Activated naive CD8-positive, alpha-beta T cell treated with anti-CD3 and anti-CD28 coated beads, Interleukin-2, amount 50 U/mL, for 16 hours (primary cell): ENCODE results near the gene TIMP3.

ENCODE experiments used
- DNase-seq: peaks from one replicate; pipeline ENCODE4 v3.0.0-alpha.2; 2020; ENCODE audit warnings: low read depth, low spot score

The TIMP3 gene

DNA sequence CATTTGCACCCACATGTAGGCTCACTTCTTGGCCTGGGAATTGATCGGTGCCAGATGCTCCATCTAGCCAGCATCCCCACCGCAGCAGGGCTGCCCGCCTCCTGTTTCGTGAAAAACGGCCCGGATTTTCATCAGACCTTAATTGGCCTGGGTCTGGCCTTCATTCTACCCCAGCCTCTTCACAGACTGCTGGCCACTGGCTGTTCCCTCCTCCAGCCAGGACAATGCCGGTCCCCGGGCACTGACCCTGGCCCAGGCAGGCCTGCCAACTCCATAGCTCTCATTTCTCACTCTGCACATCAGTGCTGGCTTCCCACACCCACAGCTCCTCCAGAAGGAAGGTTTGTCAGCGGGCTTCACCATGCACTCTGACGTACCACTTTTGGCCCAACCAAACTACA, 27.9 kb downstream of the TIMP3 start:
- DNase-seq = no peak

DNA sequence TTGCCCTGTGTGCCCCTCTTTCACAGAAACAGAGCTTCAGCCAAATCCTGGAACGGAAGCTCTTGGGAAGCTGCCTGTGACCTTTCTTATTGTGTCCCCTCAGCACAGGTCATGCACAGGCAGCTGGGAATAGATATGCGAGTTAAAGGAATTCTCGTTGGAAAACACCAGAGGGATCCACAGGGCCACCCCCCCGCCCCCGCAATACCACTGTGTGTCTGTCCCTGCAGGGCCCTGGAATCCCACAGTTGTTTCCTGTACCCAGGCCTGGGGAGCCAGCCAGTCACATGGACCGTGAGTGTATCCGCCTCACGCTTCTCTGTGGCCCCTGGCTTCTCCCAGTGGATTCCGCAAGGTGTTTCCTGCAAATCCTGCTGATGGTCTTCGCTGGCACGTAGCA, 29.0 kb downstream of the TIMP3 start:
- no peak for DNase-seq

DNA sequence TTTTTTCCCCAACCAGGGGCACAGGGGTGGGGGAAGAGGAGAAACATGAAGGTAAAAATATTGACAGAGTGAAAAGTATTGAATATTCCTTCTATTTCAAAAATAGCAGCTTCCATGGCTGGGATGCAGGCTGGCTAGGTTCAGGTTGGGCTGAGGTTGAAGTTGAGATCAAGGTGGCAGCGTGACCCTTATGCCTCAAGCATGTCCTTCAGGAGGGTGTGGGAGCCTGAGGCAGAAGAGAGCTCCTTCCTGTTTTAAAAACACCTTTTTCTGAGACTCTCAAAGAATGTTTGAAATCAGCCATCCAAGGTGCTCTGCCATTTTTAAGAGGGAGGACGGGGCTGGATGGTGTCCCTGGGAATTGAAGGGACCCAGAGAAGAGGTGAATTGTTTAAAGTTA, 29.5 kb downstream of the TIMP3 start:
- DNase-seq = no peak

- DNase-seq = no peak
These were observed 30.1 kb downstream of the TIMP3 start for GRCh38 chr22:32831584-32831983.

DNA sequence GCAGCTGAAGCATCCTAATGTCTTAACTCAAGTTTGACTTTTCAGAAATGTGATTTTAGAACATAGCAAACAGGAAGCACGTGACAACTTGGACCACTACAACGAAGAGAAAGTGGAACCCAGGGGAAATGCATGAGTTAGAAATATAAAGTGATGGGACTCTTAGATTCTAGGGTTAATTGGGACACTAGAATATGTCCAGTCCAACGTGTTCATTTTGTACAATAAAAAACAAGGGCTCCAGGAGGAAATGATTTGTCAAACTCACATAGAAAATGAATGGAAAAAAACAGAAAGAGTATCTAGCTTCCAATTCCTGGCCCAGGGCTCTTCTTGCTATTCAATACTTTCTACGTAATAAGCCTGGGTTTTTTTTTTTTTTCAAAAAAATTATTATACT, 30.7 kb downstream of the TIMP3 start:
- DNase-seq = no peak

- no peak for DNase-seq
These were observed 35.0 kb downstream of the TIMP3 start for GRCh38 chr22:32836280-32837123.

- DNase-seq = no peak
These were observed 35.6 kb downstream of the TIMP3 start for GRCh38 chr22:32837142-32837541.

GRCh38 chr22:32837803-32838202, 36.3 kb downstream of the TIMP3 start:
- DNase-seq = no peak

DNA sequence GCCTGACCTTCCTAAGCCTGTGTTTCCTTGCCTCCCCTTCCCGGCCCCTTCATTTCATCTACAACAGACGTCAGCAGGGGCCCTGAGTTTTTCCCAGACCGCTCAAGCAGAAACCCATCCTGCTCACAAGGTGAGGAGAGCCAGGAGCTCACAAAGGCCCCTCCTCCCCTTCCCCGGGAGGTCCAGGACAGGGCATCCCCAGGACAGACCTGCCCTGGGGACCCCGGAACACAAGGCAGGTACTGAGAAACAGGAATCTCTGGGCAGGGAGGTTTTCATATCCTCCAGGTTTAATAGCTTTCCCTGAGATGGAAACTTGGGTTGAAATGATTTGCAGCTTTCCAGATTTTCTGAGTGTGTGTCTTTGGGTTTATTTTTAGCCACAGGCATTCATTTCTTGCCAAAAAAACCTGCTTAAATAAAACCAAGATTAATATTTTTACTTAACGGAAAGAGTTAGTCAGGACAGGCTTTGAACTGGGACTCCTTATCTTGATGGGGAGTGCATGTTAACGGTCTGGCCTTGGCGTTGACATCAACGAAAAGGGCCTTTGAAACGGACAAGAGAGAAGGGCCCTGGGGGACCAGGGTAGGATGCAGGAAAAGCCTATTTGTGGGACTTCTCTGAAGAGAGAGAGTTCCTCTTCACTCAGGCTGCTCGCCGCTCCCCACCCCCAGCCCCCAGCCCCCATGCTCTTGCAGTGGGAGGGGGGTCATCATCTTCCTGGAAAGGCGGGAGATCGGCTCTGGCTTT, 38.5 kb downstream of the TIMP3 start:
- DNase-seq = no peak

DNA sequence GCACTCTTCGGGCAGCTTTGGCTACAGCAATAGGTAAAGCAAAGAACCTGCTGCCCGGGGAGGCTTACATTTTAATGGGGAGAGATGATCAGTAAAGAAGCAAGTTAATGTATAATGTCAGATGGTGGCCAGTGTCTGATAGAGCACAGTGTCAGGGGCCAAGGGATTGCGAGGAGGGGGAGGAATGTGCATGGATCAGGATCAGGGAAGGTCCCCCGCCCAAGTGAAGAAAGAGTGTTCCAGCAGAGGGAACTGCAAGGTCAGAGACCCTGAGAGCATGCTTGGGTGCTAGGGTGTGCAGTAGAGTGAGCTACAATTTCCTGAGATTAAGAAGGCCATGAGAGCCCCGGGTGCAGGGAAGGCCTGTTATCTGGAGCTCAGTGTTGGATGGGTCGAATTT, 39.7 kb downstream of the TIMP3 start:
- no peak for DNase-seq

DNA sequence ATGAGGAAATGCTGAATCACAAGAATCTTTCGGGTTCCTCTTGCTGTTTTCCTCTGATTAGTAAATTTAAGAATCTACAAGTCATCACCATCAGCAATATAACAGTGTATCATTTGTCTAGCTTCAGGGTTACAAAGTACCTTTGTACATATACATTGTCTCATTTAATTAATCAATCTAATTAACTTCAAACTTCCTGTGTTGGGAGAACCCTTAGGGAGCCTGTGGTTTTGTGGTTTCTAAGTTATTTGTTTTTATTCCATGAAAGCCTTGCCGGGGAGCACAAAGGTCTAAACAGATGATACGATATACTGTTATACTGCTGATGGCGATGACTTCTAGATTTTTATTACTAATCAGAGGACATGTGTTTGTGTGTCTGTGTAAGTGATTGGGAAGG, 41.0 kb downstream of the TIMP3 start:
- no peak for DNase-seq

DNA sequence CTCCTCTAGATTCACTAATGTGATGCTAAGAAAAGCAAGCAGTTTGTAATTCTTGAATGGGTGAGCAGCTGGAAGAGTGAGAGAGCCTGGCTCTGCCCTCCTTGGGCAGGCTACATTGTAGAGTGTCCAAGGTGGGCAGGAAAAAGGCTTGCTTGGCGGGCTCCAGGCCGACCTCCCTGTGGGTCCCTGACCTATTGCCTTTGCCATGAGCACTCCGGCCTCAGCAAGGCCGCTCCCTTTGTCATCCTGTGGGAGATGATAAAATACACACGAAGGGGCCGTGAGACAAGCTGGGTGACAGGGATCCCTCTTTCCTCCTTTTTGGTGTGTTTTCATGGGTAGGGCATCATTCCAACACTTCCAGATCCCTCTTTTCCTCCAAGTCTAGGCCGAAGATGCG, 41.8 kb downstream of the TIMP3 start:
- no peak for DNase-seq

DNA sequence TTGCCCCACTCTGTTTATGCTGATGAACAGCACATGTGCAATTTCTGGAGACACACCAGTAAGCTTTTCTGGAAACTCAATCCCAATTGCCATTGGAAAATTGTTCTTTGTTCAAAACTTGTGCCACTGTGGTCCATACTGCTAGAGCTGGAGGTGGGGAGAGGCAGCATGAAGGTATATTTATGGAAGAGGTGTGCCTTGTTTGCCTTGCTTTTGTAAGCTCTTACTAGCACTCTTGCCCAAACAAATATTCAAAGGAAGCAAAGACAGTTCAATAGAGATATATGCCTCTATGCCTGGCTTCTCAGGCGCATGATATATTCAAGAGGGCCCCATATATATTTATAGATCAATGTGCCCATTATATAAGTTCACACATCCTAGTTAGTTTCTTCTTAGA, 42.7 kb downstream of the TIMP3 start:
- DNase-seq = no peak

DNA sequence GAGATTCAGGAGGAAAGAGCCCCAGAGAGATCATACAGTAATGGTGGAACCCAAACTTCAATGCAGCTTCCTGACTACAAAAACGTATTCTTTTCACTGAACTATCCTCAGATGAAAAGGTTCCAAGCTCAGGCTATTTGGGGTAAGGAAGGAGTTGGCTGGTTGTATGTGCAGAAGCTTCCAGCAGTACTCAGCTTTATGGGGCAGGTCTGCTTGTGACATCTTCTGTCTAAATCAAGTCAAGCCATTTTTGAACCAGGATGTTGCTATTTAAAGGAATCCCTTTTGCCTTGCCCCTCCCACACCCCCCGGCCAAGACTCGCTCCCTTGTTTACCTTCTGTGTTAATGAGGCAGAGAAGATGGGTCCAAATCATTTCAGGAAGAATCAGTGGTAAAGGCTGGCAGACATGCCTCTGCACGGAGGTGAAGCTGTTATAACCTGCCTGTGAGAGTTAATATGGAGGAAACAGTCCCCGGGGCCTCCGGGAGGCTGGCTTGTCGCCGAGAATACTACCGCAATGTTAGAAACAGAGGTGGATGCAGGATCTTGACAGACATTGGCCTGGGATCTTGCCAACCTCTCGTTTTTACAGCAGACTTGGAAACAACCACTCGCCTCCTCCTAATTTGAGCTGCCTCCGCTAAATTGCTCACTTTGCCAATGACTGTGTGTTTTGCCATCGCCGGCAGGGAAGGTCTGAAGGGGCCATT, 45.4 kb downstream of the TIMP3 start:
- DNase-seq = no peak

GRCh38 chr22:32848226-32848625, 46.7 kb downstream of the TIMP3 start:
- DNase-seq = no peak

DNA sequence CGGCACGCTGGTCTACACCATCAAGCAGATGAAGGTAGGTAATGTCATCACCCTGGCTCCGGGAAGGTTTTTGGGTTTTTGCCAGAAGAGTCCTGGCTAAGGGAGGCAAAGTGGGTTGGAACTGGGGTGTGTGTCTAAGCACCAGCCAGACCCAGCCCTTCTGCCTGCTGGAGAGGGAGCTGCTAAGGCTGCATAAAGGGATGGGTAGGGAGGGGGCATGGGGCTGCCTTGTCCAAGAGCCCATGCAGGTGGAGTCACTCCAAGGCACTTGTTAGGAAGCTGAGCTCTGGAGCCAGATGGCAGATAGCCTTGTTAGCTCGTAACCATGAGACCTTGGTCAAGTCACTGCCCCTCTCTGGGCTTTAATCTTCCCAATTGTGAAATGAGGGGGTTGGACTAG, 48.0 kb downstream of the TIMP3 start:
- DNase-seq = no peak

- DNase-seq = no peak
These were observed 48.7 kb downstream of the TIMP3 start for GRCh38 chr22:32850157-32850556.

- no peak for DNase-seq
These were observed 49.3 kb downstream of the TIMP3 start for GRCh38 chr22:32850591-32851517.

DNA sequence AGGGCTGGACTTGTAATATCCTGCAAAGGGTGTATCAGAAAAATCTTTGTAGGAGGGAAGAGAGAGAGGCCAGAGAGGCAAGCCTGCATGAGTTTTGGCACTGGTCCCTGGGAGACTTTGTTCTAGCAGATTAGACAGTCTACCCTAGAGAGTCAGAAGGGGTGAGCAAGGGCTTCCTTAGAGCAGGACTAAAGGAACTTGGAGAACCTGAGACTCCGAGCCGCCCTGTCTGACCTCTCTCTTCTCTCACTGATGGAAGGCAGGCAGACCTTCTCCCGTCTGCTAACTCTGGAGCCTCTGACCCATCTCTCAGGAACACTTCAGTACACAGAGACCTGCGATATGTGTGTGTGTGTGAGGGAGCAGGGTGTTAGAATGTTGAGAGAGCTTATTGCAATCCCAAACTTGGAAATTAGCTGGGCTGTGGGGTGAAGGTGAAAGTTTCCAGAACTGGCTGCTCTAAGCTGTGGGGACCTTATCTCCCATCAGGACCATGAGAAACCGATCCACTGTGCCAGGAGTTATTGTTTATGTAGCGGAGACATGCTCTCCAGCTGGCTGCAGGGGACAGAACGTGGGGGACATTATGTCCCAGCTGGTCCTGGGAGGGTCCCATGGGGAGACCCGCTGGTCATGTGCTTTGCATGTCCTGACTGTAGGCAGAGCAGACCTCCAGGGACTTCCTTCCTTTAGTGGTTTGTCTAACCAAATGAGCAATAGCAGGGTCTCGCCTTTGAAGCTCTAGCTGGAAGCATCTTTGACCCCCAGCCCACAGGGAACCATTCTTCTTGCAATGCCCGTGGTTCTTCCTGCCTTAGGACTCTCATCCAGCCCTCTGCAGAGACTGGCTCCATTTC, 51.1 kb downstream of the TIMP3 start:
- no peak for DNase-seq

GRCh38 chr22:32853662-32854061, 52.2 kb downstream of the TIMP3 start:
- no peak for DNase-seq
